ENCODE measurements around the gene SEC23A. TPM values are rescaled to one million over a fixed set of nuclear protein-coding genes. Genes with fewer than 3 reads are reported as not detected.
"Not testable (repeated sequence)": the region's sequence is repeated elsewhere in the genome, so short reads cannot be mapped to it uniquely, and the experiment has no call there.

The SEC23A gene
- 29.1 TPM for polyA plus RNA-seq (2012; ENCODE audit: insufficient read depth, insufficient read length, low read depth)

GRCh38 chr14:39102969-39103957 lies at the start of gene SEC23A:
SEC23A (minus strand) TSS chr14:39103235; CDS start chr14:39096118, 7,117 bp downstream.
- no peaks in the 10 kb centered on the region for H3K9me3 ChIP-seq
- H3K27me3 ChIP-seq, result no peaks in the 10 kb centered on the region
- TF ChIP-seq CTCF (IDR thresholded peaks at IDR 0.05; ENCODE audit: low read depth, low read length), result no peak
- DNase-seq, result peak; percentile 94
- H3K36me3 ChIP-seq, result no peaks in the 10 kb centered on the region
- no peaks in the 10 kb centered on the region for H3K4me1 ChIP-seq
- H3K4me3 ChIP-seq (ENCODE audit: low read depth, low read length), result peak within 1 kb of the TSS; percentile 83

- H3K4me1 ChIP-seq, result no peaks in the 10 kb centered on the region
- TF ChIP-seq CTCF (IDR thresholded peaks at IDR 0.05; ENCODE audit: low read depth, low read length), result no peak
- H3K4me3 ChIP-seq (ENCODE audit: low read depth, low read length), result no peak overlapping the region
- no peak for DNase-seq
- H3K36me3 ChIP-seq, result peaks cover 4% of the 10 kb centered on the region
- no peaks in the 10 kb centered on the region for H3K27me3 ChIP-seq
- H3K9me3 ChIP-seq, result no peaks in the 10 kb centered on the region
Observed at GRCh38 chr14:39145266-39145966, 42.4 kb upstream of the SEC23A start.

DNA sequence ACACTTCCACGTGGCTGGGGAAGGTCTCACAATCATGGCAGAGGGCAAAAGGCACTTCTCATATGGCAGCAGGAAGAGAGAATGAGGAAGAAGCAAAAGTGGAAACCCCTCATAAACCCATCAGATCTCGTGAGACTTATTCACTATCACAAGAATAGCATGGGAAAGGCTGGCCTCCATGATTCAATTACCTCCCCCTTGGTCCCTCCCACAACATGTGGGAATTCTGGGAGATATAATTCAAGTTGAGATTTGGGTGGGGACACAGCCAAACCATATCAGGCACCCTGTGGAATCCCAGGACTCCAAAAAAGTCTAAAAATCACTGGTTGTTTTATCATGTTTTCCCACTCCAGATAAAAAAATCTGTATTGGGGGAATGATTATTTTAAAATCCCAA lies 40.2 kb upstream of the SEC23A start:
- H3K36me3 ChIP-seq; H3K27me3 ChIP-seq; H3K9me3 ChIP-seq; DNase-seq; H3K4me1 ChIP-seq; H3K4me3 ChIP-seq (ENCODE audit: low read depth, low read length): not testable (repeated sequence)

DNA sequence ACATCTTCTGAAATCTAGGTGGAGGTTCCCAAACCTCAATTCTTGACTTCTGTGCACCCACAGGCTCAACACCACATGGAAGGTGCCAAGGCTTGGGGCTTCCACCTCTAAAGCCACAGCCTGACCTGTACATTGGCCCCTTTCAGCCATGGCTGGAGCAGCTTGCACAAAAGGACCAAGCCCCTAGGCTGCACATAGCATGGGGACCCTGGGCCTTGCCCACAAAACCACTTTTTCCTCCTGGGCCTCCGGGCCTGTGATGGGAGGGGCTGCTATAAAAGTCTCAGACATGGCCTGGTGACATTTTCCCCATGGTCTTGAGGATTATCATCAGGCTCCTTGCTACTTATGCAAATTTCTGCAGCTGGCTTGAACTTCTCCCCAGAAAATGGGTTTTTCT lies 38.6 kb upstream of the SEC23A start:
- peaks cover 19% of the 10 kb centered on the region for H3K36me3 ChIP-seq
- not testable (repeated sequence) for H3K9me3 ChIP-seq; H3K4me1 ChIP-seq; H3K27me3 ChIP-seq; DNase-seq; H3K4me3 ChIP-seq (ENCODE audit: low read depth, low read length)

DNA sequence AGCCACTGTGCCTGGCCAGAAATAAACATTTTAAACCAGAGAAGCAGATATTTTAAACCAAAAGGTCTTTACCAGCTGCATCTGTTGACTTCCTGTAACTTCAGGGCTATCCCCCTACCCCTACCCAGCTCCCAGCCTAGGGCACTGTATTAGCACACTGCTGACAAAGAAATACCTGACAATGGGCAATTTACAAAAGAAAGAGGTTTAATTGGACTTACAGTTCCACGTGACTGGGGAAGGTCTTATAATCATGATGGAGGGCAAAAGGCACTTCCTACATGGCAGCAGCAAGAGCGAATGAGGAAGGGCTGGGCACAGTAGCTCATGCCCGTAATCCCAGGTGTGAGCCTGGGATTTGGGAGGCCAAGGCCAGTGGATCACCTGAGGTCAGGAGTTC lies 37.1 kb upstream of the SEC23A start:
- Histone ChIP-seq H3K27me3 (no peaks in the 10 kb centered on the region), H3K36me3 (peaks cover 23% of the 10 kb centered on the region), H3K4me1 (no peaks in the 10 kb centered on the region), H3K4me3 (ENCODE audit: low read depth, low read length) (no peak overlapping the region), H3K9me3 (no peaks in the 10 kb centered on the region; the same call in 1 of the 2 replicates)
- TF ChIP-seq CTCF (IDR thresholded peaks at IDR 0.05; ENCODE audit: low read depth, low read length), result no peak
- no peak for DNase-seq

DNA sequence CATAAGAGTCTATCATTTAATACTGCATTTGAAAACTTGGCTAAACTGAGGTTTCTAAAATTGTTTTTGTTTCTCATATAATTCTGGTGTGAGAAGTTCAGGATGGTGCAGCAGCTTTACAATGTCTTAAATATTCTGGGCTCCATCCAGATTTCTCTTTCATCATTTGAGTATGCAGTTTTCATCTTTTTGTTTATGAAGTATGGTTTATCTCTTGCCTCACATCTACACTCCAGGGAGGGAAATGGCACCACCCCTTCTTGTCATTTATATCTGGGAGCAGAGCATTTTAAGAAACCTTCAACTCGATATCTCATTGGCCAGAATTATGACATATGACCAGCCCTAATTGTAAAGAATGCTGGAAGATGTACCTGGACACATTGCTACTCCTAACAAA lies 35.4 kb upstream of the SEC23A start:
- H3K27me3 ChIP-seq, result no peaks in the 10 kb centered on the region
- no peak for TF ChIP-seq CTCF (IDR thresholded peaks at IDR 0.05; ENCODE audit: low read depth, low read length)
- no peak overlapping the region for H3K4me3 ChIP-seq (ENCODE audit: low read depth, low read length)
- DNase-seq, result no peak
- no peaks in the 10 kb centered on the region; the same call in 1 of the 2 replicates for H3K9me3 ChIP-seq
- peaks cover 39% of the 10 kb centered on the region for H3K36me3 ChIP-seq
- H3K4me1 ChIP-seq, result no peaks in the 10 kb centered on the region

DNA sequence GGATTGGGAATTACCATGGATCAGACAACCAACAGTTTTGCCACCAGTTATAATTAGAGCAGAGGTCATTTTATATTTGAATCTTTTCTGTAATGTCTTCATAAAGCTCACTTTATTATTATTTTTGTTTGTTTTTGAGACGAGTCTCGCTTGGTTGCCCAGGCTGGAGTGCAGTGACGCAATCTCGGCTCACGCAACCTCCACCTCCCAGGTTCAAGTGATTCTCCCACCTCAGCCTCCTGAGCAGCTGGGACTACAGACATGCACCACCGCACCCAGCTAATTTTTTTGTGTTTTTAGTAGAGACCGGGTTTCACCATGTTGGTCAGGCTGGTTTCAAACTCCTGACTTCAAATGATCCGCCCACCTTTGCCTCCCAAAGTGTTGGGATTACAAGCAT lies 34.8 kb upstream of the SEC23A start:
- H3K4me1 ChIP-seq, result not testable (repeated sequence)
- peaks cover 41% of the 10 kb centered on the region for H3K36me3 ChIP-seq

More for the DNA sequence above, 34.8 kb upstream of the SEC23A start:
- not testable (repeated sequence) for H3K9me3 ChIP-seq; H3K4me3 ChIP-seq (ENCODE audit: low read depth, low read length); DNase-seq; H3K27me3 ChIP-seq
